H1 (cell line): ENCODE results near the gene KRTAP20-3. TPM values are rescaled to one million over a fixed set of nuclear protein-coding genes. Genes with fewer than 3 reads are reported as not detected.

Source experiments
- BACH1 ChIP-seq: IDR thresholded peaks from 2 replicates; pipeline ENCODE4 v1.6.1; 2012; ENCODE audit warnings: low read length, improper control_type of control experiment
- BCL11A ChIP-seq, 2 experiments: IDR thresholded peaks; one replicate each; pipeline ENCODE4 v1.6.1; 2011; ENCODE audit warnings: low read depth in 2 of 2, low read length in 2 of 2, mild to moderate bottlenecking in 2 of 2
- RFX5 ChIP-seq: IDR thresholded peaks from 2 replicates; pipeline ENCODE4 v1.6.1; 2011; ENCODE audit warnings: low read depth, low read length, improper control_type of control experiment, borderline replicate concordance
- TBP ChIP-seq: IDR thresholded peaks from 2 replicates; pipeline ENCODE4 v1.6.1; 2011; ENCODE audit warnings: low read depth, low read length, improper control_type of control experiment
- polyA plus RNA-seq, 7 experiments: library from polyadenylated mRNA; depleted of rRNA in 3 of 7; stranded (reverse) in 5 of 7; unstranded in 2 of 7; fragments of >200 nt in 5 of 7; fragments of 200-250 nt in 2 of 7; gene quantifications; 1 replicate in 5 of 7; 2 replicates in 1 of 7; 4 replicates in 1 of 7; pipeline versions ENCODE4 v1.2.1 to v1.2.3, GENCODE V29; 2011 to 2013; ENCODE audit warnings: missing spikeins in 2 of 7, mixed read lengths in 2 of 7
- total RNA-seq: library from RNA; stranded (reverse); fragmentation: NEBNext Ultra II Directional; extraction: Animal tissue kit (Norgen Biotek cat#: 25700); gene quantifications from 2 replicates; pipeline ENCODE4 v1.2.1, GENCODE V29; 2021

Gene KRTAP20-3
- total and polyA plus RNA-seq, 2 of the 8 experiments (the other 6 are each of a cell fraction or from before 2014, with no cell fraction given), result not detected

DNA sequence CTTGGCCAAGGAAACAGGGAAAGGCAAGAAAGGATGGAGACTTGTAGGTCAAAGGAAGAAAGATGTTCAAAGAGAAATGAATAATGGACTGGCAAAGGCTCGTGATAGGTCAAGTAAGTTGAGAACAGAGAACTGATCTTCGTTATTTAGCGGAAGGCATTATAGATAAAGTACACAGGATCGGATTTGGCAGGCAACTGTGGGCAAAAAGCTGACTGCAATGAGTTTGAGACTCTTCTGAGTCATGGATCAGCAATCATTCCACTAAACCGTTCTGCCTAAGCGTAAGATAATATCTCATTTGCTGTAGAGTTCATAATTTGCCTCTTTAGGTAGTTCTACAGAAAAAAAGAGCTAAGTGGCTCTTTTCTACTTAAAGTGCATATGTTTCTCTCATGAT is 41.8 kb downstream of the KRTAP20-3 start (continued):
- no peak for TF ChIP-seq BCL11A (IDR thresholded peaks at IDR 0.05; ENCODE audit: low read depth in 2 of 2, low read length in 2 of 2)
- TF ChIP-seq TBP, result no peak
- no peak for TF ChIP-seq RFX5
- no peak for TF ChIP-seq BACH1
